ENCODE results near the gene SLC39A13.

Gene SLC39A13

GRCh38 chr11:47407746-47408590 lies at the start of gene SLC39A13:
TSS of gene SLC39A13 (plus strand) at chr11:47408590. CDS start at chr11:47410095, 1,505 bp downstream.
- H3K4me3 ChIP-seq, result peak within 1 kb of the TSS; percentile 70 to 88
- H3K36me3 ChIP-seq, result peaks cover 7 to 27% (median 19%) of the 10 kb centered on the region in 3 donors
- H3K4me1 ChIP-seq, result peaks cover 17 to 46% (median 34%) of the 10 kb centered on the region in 4 donors
- peak within 1 kb of the TSS; percentile 95 for H3K27ac ChIP-seq
- intact Hi-C loops (cut with DNase I; ENCODE audit: low total_unique reads), result no loop called here
- peak; percentile 96 to 97 for DNase-seq
- TF ChIP-seq CTCF (IDR thresholded peaks at IDR 0.05), result peak; percentile 84 to 95
- H3K9me3 ChIP-seq, result no peaks in the 10 kb centered on the region
- H3K27me3 ChIP-seq, result no peaks in the 10 kb centered on the region

- intact Hi-C loops (cut with DNase I; ENCODE audit: low total_unique reads), result loop anchor here (10.0 kb wide), 1 partner anchor 464 kb away; no protein-coding TSS in a partner anchor
These were observed 49.7 kb upstream of the SLC39A13 start for GRCh38 chr11:47358731-47359051.

GRCh38 chr11:47359162-47359561 lies 49.2 kb upstream of the SLC39A13 start:
- no peak for DNase-seq
- H3K36me3 ChIP-seq, result no peaks in the 10 kb centered on the region
- H3K4me1 ChIP-seq, result peaks cover 0 to 11% (median 4%) of the 10 kb centered on the region in 4 donors
- H3K27ac ChIP-seq, result no peak overlapping the region
- TF ChIP-seq CTCF (IDR thresholded peaks at IDR 0.05), result no peak
- intact Hi-C loops (cut with DNase I; ENCODE audit: low total_unique reads), result loop anchor here (10.0 kb wide), 1 partner anchor 464 kb away; no protein-coding TSS in a partner anchor
- no peak overlapping the region for H3K4me3 ChIP-seq
- H3K9me3 ChIP-seq, result no peaks in the 10 kb centered on the region
- H3K27me3 ChIP-seq, result no peaks in the 10 kb centered on the region

More at GRCh38 chr11:47358731-47359051, 49.7 kb upstream of the SLC39A13 start:
- TF ChIP-seq CTCF (IDR thresholded peaks at IDR 0.05), result no peak
- no peak overlapping the region for H3K27ac ChIP-seq
- DNase-seq, result no peak
- H3K36me3 ChIP-seq, result no peaks in the 10 kb centered on the region
- H3K27me3 ChIP-seq, result no peaks in the 10 kb centered on the region
- H3K4me1 ChIP-seq, result peaks cover 0 to 11% (median 4%) of the 10 kb centered on the region in 4 donors
- H3K9me3 ChIP-seq, result no peaks in the 10 kb centered on the region
- H3K4me3 ChIP-seq, result no peak overlapping the region

- no peak for DNase-seq
- no peak overlapping the region for H3K4me3 ChIP-seq
- H3K36me3 ChIP-seq, result no peaks in the 10 kb centered on the region
- H3K4me1 ChIP-seq, result peaks cover 0 to 10% (median 4%) of the 10 kb centered on the region in 4 donors
- peaks cover 0 to 4% of the 10 kb centered on the region in 2 donors for H3K27me3 ChIP-seq
- TF ChIP-seq CTCF (IDR thresholded peaks at IDR 0.05), result no peak
- no peaks in the 10 kb centered on the region for H3K9me3 ChIP-seq
- intact Hi-C loops (cut with DNase I; ENCODE audit: low total_unique reads), result loop anchor here (10.0 kb wide), 1 partner anchor 465 kb away; no protein-coding TSS in a partner anchor
- no peak overlapping the region for H3K27ac ChIP-seq
These were observed 48.8 kb upstream of the SLC39A13 start for GRCh38 chr11:47359586-47359985.

GRCh38 chr11:47360341-47360740 lies 48.0 kb upstream of the SLC39A13 start:
- H3K4me3 ChIP-seq, result no peak overlapping the region
- no peaks in the 10 kb centered on the region for H3K36me3 ChIP-seq
- intact Hi-C loops (cut with DNase I; ENCODE audit: low total_unique reads), result no loop called here
- H3K27ac ChIP-seq, result no peak overlapping the region
- no peaks in the 10 kb centered on the region for H3K9me3 ChIP-seq
- no peak for DNase-seq
- peaks cover 0 to 10% of the 10 kb centered on the region in 2 donors for H3K27me3 ChIP-seq
- no peak for TF ChIP-seq CTCF (IDR thresholded peaks at IDR 0.05)
- peaks cover 0 to 3% (median under 1%) of the 10 kb centered on the region in 4 donors for H3K4me1 ChIP-seq
